GDM1 (cell line): ENCODE data around the gene ALDH3A2.

ENCODE experiments used
- DNase-seq: peaks from one replicate; lab custom pipeline; 2025; lab: John Stamatoyannopoulos, UW

ALDH3A2 gene

DNA sequence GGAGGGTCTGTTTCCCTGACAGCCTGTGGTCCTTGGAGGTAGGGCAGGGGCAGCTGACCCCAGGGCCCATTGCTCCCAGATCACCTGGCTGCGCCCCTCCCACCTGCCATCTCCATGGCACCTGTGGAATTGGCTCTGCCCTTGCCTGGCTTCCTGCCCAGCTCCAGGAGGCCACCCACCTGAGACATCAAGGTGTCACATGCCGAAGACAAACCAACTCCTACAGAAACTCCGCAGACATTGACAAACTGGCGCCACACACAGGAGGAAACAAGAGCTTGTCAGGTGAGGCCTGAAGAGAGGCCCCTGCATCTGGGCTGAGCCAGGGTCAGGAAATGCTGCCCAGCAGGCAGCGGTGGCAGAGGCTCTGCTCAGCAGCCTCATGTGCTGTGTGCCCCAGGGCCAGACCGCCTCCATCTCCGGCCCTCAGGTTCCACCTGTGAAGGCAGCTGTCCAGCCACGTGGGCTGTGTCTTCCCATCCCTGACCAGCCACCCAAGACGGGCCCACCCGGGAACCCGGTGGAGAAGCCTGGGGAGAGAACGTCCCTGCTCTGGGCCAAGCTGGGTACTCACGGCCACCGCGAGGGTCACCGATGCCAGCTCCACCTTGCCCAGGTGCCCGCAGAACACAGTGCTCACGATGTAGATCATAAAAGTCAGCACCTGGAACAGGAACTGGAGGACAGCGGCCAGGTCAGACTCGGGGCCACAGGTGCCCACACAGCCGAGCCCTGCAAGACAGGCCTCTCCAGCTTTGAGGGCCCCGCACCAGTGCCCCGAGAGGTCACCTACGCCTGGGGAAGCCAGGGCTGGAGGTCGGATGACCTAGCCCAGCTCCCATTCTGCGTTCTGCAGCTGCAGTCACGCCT is 66.2 kb downstream of the ALDH3A2 start:
- no peak for DNase-seq

DNA sequence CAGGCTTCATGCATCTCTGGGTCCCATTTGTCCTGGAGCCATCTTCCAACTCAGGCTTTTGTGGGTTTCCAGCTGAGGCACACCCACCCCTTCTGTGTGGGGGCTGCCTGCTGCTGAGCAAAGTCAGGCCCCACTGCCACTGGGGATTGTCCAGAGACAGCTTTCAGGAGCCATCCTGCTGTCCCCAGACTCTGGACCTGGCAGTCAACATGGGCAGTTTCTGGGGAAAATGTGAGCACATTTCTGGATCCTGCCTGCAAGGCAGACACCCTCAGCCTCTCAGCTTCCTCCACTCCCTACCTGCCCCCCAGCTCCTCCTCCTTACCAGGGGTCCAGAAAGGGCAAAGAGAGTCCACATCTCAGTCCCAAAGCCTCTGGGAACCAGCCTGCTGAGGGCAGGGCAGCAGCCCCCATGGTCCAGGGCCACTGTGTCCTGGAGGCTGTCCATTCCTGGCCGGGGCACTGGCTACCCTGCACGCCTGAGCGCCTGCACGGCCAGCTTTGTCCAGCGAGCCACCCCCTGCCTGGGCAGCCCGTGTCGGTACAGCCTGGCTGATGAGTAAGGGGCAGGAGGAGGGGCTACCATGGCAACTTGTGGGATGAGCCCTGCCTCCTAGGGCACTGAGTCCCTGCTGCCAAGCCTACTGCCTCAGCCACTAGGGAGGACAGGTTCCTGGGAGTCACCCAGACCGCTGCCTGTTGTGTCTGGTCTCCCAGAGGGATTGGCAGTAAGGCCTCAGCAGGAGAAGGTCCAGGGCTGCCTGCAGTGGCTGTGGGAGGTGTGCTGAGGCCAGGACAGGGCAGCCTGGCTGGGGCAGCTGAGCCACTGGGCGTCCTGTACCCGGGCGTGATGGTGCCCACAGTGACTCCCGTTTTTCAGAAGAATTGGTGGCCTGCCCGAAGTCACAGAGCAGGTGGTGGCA is 67.8 kb downstream of the ALDH3A2 start, which contains the start of gene SLC47A2:
Gene SLC47A2 (minus strand): TSS at position 477 of the 923 bp plus-strand sequence. CDS start 29 bp downstream, at position 448.
- no peak for DNase-seq

DNA sequence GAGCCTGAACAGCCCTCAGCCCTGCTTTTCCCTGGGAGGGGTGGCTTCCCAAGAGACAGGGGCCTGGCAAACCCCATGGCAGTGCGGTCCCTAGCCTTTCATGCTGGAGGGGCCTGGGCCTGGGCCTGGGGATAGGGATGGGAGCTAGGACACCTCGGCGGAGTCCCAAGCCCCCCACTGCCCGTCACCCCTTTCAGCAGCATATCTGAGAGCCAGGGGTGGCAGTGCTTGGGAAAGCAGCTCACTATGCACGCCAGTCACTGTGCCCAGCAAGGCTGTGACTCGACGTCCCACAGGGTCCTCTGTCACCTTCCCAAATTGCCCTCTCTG is 68.4 kb downstream of the ALDH3A2 start:
- no peak for DNase-seq

DNA sequence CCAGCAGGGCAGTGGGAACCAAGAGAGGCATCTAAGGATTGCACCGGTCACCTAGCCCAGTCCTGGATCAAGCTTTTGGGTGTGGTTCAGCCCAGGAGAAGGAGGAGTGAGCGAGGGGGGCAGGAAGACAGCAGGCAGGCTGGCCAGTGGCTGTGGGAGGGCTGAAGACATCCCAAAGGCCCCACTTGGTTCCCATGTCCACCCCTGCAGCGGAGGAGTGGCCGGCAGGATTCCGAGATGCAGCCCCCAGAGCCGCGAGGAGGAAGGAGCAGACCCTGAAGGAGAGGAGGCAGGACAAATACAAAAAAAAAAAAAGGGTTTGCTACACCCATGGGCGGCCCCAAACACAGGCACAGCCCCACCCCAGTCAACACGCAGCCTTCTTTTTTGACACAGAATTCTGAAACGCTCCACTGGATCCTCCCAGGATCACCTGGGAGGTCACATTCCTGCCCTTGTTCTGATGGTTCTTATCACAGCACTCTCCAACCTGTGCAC is 68.9 kb downstream of the ALDH3A2 start:
- DNase-seq, result no peak

DNA sequence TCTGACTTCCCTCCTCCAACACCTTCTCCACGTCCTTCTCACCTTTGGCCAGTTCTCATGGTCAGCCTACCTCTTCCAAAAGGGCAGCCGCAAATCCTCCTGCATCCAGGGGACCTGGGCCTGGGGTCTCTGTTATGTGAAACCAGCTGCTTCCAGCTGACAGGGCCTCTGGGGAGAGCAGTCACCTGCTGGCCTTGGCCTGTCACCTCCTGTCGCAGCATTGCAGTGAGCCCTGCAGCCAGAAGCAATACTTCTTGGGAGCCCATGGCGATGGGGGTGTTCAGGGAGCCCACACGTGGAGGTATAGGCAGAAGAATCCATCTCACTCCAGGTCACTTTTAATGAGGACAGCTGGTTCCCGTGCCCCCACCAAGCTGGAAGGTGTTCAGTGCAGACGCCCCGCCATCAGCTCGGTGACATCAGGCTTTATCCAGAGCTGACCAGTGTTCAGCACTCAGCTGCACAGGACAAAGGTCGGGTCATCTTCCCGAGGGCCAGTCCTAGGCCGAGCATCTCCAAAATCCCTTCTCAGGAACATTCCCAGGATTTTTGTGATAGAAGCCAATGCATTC is 69.6 kb downstream of the ALDH3A2 start:
- no peak for DNase-seq

DNA sequence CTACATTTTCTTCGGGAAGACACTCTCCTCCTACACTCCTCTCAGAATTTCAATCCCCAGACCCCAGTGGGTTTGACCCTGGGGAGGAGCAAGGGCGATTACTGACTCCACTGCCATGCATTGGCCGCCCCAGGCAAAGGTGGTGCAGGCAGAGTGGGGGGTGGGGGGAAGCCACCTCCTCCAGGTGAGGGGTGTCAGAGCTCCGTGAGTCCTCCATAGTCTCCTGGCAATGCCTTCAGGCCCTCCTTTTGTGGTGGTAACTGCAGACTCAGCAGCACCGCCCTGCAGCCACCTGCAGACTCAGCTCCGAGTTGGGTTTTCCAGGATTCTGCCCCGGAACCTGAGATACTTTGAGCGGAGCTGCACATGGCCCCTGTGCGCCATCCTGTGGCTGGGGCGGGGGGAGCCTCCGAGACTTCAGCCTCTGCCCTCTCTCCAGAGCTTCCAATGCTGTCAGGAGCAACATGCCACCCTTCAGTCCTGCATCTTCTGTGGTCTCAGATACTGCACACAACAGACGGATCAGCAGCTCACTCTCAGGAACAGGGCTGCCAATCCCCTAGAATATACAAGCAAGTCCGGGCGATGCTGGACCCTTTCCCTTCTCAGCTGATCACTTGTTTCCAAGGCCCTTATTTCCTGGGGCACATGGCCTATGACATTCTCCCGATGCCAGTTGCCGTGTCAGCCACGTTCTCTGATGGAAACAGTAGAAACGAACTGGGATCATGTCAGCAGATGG is 70.2 kb downstream of the ALDH3A2 start:
- no peak for DNase-seq

DNA sequence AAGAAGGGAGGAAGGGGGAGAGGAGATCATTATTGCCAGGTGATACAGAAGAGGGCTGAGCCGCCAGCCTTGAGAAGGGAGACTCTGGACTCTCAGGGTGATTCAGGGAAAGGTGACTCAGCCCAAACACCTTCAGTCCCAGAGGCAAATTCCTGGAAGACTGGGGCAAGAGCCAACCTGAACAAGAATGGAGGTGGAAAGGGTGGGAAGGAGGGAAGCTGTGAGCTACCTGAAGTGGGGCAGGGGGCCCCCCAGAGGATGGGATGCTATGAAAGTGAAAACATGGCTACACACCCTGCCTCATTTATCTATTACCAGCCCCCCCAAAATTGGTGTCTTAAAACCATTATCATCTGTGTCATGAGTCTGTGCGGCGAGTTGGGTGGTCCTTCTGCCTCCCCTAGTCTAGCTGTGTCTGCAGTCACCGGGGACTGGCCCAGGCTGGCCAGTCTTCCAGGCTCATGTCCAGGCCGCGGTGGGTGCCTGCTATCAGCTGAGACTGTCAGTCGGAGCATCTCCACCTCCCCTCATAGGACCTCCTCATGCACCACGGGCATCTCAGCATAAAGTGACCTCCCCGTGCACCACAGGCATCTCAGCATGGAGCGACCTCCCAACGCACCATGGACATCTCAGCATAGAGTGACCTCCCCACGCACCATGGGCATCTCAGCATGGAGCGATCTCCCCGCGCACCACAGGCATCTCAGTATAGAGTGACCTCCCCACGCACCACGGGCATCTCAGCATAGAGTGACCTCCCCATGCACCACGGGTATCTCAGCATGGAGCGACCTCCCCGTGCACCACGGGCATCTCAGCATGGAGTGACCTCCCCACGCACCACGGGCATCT is 71.0 kb downstream of the ALDH3A2 start:
- no peak for DNase-seq

DNA sequence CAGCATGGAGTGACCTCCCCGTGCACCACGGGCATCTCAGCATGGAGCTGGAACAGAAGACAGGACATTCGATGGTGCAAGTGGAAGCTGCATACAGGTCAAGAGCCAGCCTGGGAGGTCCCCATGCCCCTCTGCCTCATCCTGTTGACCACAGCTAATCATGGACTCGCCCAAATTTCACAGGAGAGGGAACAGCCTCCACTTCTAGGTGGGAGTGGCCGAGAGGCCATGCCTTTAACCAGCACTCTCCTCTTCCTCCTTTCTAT is 71.6 kb downstream of the ALDH3A2 start:
- DNase-seq, result no peak

DNA sequence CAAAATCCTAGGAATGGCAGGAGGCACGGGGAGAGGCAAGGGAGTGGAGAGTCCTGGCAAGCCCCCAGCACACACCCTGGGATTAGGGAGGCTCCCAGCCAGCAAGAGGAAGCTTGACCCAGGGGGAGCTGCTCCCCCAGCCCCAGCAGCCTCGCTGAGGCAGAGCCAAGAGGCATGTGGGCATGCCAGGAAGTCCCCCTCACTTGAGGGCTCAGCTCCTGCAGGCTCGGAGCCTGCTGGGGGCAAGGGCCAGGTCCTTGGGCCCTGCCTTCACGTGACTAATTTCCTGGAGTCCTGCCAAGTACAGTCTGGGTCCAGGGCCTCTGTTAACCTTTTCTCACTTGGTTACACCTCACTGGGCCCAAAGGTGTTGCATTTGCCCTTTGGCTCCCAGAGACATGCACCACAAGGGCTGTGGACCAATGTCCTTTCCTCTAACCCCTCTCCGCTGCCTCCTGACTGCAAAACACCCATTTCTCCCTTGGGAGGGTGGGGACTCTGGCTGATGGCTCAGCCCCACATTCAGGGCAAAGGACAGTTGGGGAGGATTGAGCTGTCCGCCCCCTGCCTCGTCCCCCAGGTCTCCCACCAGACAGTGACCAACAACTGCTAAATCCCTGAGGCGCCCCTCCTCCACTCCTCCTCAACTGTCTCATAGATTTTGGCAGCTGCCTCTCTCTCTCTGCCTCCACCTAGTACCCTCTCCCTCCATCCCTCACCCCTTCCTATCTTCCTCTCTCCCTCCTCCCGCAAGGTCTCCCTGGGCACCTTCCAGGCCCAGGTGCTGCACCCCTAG is 72.3 kb downstream of the ALDH3A2 start:
- DNase-seq, result no peak

DNA sequence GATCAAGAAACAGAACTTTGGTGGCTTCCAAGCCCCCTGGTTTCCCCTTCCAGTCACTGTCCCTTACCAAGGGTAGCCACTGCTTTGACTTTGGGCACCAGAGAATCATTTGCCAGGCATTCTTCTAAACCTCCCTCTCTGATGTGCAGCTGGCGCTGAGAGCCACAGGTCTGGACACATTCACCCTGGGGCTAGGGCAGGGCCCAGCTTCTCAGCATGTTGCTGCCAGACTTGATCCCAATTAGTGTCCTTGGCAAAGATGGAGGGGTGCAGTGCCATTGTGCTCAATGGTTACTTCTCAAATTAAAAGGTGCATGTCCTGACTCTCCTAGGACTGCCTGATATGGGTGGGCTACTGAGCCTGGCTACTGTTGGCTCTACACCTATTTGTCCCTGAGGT is 75.4 kb downstream of the ALDH3A2 start:
- no peak for DNase-seq

DNA sequence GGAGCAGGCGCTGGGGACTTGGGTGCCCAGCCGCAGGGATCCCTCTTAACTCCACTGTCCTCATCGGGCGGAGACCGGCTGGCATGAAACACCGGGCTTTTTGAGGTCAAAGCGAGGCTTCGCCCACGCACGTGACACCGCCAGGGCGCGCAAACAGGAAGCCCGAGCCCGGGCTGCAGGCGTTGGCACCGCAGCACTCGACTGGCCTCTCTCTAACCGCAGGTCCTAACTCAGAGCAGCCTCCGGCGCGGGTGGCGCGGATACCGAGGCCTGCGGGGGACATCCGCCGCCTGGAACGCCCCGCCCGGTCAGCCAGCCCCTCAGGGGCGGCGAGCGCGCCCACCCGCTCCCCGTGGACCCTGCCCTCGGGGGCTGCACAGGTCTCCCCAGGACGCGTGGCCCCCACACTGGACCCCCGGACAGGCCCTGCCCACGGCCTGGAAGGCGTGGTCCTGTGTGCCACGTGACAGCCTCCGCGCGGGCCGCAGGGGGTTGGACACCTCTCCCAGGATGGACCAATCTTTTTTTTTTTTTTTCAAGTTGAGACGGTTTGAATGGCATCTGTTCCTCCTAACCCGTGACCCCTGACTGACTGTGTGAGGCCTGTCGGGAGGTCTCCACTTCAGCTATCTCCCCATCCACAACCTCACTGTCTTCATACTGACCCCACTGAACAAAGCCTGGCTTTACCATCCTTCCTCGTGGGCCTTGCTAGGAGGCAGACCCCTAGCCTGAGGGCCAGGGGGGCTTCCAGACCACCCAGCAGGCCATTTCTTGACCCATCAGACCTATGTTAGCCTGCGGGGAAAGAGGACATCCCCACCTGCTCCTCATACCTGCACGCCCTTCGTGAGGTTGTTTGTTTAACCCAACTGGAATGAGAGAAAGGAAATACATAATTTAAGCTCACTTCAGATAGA is 76.2 kb downstream of the ALDH3A2 start:
- DNase-seq, result no peak

DNA sequence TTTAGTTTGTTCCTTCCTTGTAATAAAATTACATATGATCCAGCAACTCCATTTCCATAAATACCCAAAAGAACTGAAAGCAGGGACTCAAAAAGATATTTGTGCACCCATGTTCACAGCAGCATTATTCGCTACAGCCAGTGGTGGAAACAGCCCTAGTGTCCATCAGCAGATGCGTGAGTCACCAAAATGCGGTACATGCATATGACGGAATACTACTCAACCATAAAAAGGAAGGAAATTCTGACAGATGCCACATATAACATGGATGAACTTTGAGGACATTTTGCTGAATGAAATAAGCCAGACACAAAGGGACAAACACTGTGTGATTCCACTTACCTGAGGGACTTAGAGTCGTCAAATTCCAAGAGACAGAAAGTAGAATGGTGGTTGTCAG is 76.9 kb downstream of the ALDH3A2 start:
- no peak for DNase-seq

DNA sequence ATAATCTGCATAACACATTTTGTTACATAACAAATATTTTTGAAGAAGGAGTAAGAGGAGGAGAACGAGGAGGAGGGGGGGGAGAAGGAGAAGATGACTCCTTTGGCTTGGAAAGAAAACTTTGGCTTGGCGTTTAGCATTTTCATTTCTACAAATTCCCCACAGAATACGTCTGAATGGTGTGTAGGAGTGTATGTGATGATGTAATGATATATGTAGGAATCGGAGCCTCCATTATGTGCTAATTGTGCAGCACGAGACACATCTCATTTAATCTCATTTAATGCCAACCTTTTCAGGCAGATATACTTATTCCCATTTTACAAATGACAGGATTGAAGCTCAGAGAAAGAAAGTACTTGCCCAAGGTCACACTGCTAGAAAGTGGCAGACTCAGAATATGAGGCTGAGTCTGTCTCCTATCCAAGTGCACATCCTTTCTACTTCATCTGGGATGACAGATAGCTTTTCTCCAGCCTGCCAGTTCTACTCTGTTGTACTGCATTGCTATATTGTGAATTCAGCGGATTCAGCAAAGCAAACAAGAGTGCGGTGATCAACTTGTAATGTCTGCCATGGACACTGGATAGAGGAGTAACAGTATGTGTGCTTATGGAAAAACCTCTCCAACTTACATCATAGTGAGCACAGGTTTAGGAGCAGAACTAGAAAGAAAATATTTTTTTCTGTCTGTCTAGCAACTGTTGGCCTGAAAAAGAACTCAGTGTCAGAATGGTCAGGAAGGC is 78.3 kb downstream of the ALDH3A2 start:
- no peak for DNase-seq
